ENCODE data around the gene SAMD11.

- no peak for TF ChIP-seq EZH2 (optimal IDR thresholded peaks at IDR 0.05; ENCODE audit: low read depth, low read length)
- no peak for TF ChIP-seq CTCF (IDR thresholded peaks at IDR 0.05; ENCODE audit: low read length)
Observed at GRCh38 chr1:941015-941587, 17.4 kb downstream of the SAMD11 start.
